GM19099 (cell line): Measurements from ENCODE around the gene MMP14.

ENCODE experiments used
- POLR2A ChIP-seq: IDR thresholded peaks from 3 replicates; pipeline ENCODE4 v1.6.1; 2011; ENCODE audit warnings: low read depth; ENCODE audit not compliant: insufficient read length; ENCODE audit errors: extremely low read depth

The MMP14 gene

DNA sequence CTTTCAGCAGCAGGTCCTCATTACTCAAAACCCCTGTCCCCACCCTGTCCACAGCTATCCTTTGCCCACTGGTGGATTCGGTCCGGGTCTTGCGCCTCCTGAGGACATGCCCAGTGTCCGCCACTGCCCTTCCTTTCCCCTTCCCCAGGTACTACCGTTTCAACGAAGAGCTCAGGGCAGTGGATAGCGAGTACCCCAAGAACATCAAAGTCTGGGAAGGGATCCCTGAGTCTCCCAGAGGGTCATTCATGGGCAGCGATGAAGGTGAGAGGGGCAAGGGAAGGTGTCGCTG lies 8.7 kb downstream of the MMP14 start:
- no peak for TF ChIP-seq POLR2A

DNA sequence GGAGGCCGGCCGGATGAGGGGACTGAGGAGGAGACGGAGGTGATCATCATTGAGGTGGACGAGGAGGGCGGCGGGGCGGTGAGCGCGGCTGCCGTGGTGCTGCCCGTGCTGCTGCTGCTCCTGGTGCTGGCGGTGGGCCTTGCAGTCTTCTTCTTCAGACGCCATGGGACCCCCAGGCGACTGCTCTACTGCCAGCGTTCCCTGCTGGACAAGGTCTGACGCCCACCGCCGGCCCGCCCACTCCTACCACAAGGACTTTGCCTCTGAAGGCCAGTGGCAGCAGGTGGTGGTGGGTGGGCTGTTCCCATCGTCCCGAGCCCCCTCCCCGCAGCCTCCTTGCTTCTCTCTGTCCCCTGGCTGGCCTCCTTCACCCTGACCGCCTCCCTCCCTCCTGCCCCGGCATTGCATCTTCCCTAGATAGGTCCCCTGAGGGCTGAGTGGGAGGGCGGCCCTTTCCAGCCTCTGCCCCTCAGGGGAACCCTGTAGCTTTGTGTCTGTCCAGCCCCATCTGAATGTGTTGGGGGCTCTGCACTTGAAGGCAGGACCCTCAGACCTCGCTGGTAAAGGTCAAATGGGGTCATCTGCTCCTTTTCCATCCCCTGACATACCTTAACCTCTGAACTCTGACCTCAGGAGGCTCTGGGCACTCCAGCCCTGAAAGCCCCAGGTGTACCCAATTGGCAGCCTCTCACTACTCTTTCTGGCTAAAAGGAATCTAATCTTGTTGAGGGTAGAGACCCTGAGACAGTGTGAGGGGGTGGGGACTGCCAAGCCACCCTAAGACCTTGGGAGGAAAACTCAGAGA lies 9.6 kb downstream of the MMP14 start:
- TF ChIP-seq POLR2A, result no peak

DNA sequence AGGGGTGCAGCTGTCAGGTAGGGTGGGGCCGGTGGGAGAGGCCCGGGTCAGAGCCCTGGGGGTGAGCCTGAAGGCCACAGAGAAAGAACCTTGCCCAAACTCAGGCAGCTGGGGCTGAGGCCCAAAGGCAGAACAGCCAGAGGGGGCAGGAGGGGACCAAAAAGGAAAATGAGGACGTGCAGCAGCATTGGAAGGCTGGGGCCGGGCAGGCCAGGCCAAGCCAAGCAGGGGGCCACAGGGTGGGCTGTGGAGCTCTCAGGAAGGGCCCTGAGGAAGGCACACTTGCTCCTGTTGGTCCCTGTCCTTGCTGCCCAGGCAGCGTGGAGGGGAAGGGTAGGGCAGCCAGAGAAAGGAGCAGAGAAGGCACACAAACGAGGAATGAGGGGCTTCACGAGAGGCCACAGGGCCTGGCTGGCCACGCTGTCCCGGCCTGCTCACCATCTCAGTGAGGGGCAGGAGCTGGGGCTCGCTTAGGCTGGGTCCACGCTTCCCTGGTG lies 10.5 kb downstream of the MMP14 start:
- TF ChIP-seq POLR2A, result no peak

DNA sequence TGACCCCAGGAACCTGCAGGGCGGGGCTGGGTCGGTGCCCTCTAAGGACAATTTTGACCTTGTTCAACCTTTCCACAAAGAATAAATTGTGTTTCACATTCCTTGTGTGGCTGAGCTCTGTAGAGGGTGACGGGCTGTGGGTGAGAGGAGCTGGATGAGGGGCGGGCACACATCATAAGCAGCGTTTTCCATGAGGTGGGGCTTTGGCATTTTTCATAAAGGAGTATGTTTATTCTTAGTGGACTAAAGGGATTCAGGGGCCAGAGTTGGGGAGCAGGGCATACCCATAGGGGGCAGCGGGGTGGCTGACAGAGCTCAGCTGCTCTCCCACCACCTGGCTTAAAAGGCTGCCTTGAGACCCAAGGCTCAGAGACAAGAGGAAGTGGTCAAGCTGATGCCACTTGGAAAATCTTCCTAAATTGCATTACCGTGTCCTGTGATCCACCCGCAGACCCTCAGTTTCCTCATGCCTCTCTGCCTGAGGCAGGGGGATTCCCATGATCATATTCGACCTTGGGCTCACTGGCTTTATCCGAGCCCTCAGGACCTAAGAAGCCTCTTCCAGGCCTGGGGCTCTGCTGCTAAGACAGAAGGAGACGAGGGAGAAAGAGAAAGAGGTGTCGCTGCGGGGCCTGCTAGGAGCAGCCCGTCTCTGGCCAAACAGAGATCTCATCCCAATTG lies 11.4 kb downstream of the MMP14 start:
- TF ChIP-seq POLR2A, result no peak

DNA sequence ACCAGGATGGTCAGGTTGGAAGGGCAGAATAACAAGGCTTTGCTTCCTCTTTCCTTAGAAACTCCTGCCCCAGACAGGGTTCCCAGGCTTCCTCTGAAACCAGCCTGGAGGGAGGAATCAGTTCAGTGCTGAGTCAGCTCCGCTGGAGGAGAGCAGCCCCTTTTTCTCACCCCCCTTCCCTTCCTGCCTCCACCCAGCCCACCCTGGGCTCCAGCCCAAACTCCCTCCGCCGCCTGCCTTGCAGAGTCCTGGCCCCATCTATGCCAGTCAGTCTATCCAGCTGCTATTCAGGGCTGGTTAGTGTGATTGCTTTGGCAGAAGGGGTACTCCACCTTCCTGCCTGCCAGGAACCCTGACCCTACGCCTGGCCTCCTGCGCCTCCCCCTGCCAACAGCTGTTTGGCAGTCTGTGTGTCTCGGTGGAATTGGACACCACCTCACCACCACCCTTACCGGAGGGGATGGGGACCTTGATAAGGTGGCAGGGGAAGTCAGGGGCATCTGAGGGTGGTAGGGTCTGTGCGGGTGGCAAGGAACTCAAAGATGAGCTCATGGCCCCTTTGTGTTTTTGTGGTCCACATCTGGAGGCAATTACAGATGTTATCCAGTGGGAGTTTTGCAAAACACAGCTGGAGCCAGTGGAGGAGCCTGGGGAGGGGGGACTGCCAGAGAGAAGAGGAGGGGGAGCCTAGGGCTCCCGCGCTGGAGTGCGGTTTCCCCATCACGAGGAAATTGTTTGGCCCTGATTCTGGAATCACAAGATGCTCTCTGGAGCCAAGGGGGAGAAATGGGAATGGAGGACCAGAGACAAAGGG lies 12.2 kb downstream of the MMP14 start:
- TF ChIP-seq POLR2A, result no peak

DNA sequence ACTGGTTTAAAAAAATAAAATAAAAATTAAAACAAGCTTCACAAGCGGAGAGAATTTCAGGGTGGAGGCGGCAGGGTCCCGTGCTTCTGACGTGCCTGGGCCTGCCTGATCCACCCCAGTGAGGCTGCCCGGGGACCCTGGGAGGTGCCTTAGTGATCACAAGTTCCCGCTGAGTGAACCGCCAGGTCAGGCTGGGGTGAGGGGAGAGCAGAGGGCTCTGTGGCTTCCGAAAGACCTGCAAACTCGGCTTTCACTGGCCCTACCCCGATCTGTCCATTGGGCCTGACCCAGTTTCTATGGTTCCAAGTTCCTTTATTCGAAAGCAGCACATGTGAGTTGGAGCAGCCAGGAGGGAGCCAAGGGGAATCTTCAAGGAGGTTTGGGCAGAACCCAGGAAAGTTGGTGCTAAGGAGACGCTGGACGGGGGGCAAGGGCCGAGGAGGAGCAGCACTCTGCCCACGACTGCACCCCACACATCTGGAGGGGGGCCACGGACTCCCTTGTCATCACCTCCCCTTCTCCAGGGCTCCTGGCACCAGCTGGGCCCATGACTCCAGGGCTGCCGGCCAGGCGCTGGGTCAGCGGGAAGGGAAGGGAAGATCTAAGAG lies 12.9 kb downstream of the MMP14 start:
- no peak for TF ChIP-seq POLR2A

DNA sequence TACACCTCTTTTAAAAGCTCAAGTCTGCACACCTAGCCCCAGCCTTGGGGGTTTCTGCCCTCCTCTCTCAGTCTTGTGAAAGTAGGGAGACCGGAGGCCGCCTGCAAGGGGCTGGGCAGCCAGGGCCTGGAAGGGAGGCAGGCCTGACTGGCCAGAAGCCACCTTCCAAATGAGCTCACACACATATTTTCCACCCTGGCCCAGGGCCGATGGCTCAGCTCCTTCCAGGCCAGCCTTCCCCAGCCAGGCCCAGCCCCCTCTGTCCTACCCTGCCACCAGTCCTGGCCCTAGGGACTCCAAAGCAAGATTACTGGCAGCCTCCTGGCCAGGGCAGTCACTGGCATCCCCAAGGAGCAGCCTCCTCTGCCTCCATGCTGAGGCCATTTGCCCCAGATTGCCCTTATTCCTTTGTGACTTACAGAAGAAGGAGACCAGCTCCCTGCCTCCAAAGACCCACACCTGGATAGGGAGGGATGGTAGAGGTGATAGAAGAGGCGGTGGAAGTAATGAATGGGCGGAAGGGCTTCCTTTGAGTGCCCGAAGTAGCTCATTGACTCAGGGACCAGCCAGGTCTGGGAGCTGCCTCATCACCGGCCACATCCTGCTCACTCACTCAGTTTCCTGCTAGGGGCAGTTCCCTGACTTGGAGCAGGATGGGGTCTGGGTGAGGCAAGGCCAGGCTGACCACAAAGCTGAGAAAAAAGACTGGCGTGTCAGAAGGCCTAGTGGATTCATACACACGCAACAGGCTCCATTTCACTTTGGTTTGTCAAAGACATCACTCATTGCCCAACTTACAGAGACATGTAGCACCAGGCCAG lies 14.8 kb downstream of the MMP14 start:
- TF ChIP-seq POLR2A, result no peak

DNA sequence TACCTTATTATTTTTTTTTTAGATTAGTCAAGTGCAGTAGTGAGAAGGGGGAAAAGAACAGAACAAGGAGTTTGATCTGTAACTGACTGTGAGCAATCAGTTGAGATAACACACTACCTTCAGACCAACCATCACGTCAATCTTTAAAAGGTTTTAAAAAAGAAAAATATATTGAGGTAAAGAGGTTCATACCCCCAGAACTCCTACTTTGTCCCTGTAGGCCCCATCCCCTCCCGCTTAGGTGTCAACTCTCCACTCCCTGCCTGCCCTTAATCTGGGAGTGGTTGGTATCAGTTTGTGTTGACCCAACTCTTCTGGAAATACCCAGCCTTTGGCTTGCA lies 16.2 kb downstream of the MMP14 start:
- TF ChIP-seq POLR2A, result no peak

DNA sequence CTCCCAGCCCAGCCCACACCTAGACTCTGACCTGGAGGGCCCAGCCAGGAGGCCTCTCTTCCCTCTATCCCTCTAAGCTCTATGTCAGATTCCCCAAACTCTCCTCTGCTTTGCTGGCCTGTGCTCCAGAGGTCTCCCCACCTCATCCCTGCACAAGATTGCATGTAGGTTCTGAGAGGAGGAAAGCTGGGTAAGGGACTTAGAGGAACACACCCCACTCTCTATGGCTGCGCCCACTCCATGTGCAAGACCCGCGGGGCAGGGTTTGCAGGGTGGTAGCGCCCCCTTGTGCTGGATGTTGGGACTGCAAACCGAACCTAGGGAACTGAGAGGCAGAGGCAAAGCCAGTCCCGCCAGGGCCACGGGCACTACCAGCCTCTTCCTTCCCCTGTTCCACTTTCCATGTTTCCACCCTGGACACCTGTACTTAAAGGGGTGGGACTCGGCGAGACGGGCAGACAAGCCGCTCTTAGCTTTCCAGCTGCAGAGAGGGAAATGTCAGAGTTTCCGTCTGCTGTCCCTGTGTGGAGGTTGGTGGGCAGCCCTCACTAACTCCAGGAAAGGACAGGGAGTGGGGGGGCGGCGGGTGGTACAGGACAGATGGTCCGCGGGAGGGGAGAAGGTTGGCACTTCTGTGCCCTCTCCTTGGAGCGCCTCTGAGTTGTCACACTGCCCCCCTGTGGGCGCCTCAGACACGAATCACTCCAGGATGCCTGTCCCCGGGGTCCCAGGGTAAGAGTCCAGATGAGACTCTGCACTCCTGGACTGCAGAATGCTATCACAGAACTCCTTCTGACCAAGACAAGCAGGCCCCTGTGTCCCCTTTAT lies 16.8 kb downstream of the MMP14 start:
- TF ChIP-seq POLR2A, result no peak

DNA sequence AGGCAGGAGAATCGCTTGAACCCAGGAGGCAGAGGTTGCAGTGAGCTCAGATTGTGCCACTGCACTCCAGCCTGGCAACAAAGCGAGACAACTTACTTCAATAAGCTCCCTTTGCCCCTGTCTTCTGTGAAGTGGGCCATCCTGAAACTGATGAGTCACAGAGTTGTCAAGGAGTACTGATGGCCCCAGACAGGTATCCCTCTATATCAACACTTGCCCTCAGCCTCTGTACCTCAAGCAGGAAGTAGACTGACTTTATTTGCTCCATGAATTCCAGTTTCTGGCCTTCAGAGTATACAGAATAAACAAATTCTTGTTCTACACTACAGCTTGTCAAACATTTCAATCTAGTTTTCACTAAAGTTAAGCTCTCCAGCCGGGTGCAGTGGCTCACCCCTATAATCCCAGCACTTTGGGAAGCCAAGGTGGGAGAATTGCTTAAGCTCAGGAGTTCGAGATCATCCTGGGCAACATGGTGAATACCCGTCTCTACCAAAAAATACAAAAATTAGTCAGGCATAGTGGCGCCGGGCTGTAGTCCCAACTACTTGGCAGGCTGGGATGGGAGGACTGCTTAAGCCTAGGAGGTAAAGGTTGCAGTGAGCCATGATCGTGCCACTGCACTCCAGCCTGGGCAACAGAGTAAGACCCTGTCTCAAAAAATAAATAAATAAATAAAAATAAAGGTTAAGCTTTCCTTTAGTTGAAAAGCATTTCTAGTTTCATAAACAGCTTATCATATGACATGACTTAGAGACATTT lies 18.8 kb downstream of the MMP14 start:
- TF ChIP-seq POLR2A, result no peak

DNA sequence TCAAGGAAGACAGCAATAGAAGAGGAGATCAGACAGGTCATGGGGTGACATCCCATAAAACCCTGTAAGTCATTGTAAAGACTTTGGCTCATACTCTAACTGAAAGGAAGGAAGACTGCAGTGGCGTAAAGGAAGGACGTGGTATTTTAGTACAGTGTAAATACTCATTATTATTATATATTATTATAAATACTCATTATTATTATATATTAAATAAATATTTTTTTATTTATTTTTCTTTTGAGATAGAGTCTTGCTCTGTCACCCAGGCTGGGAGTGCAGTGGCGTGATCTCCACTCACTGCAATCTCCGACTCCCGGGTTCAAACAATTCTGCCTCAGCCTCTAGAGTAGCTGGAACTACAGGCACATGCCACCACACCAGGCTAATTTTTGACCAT lies 20.0 kb downstream of the MMP14 start:
- TF ChIP-seq POLR2A, result no peak

DNA sequence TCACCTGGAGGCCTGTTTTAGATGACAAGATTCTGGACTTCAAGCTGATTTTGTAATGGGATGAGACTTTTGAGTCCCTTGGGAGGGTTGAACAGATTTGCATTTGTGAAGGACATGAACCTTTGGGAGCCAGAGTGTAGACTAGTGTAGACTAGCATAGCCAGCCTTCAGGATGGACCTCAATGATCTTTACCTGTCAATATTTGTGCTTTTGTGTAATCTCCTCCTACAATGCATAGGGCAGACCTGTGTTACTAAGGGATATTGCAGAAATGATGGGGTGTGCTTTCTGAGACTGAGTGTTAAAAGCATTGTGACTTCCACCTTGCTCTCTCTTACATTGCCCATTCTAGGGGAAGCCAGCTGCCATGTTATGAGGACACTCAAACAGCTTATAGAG lies 25.3 kb downstream of the MMP14 start:
- TF ChIP-seq POLR2A, result no peak

DNA sequence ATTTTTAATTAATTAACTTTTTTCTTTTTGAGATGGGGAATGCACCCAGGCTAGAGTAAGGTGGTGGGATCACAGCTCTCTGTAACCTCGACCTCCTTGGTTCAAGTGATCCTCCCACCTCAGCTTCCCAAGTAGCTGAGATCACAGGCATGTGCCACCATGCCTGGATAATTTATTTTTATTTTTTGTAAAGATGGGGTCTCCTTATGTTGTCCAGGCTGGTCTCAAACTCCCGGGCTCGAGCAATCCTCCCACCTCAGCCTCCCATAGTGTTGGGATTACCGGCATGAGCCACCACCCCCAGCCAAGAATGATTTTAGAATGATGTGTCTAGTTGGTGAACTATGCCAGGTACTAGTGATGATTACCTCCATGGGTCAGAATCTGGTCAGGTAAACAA lies 28.6 kb downstream of the MMP14 start:
- no peak for TF ChIP-seq POLR2A
